H1 (cell line): ENCODE results near the gene ZNF425. TPM values are rescaled to one million over a fixed set of nuclear protein-coding genes. Genes with fewer than 3 reads are reported as not detected.

Experiments used
- BCL11A ChIP-seq, 2 experiments: IDR thresholded peaks; one replicate each; pipeline ENCODE4 v1.6.1; 2011; ENCODE audit warnings: low read depth in 2 of 2, low read length in 2 of 2, mild to moderate bottlenecking in 2 of 2
- BRCA1 ChIP-seq: IDR thresholded peaks from 2 replicates; pipeline ENCODE4 v1.6.1; 2012; ENCODE audit warnings: low read depth, low read length, improper control_type of control experiment
- CHD7 ChIP-seq: fragments of 300-600 bp; sonication (generic); IDR thresholded peaks from 2 replicates; pipeline ENCODE4 v1.7.1; 2012; ENCODE audit warnings: low read length, moderate library complexity, mild to moderate bottlenecking, inconsistent platforms; ENCODE audit not compliant: insufficient replicate concordance
- CTBP2 ChIP-seq: IDR thresholded peaks from 2 replicates; pipeline ENCODE4 v1.7.0; 2011; ENCODE audit warnings: borderline replicate concordance, mild to moderate bottlenecking, moderate library complexity, mixed read lengths, low read length; ENCODE audit not compliant: insufficient read depth, insufficient read length
- GTF2F1 ChIP-seq: IDR thresholded peaks from 2 replicates; pipeline ENCODE4 v1.6.1; 2012; ENCODE audit warnings: low read depth, low read length, improper control_type of control experiment, borderline replicate concordance
- RFX5 ChIP-seq: IDR thresholded peaks from 2 replicates; pipeline ENCODE4 v1.6.1; 2011; ENCODE audit warnings: low read depth, low read length, improper control_type of control experiment, borderline replicate concordance
- SP4 ChIP-seq: IDR thresholded peaks from 2 replicates; pipeline ENCODE4 v1.6.1; 2012; ENCODE audit warnings: low read length, inconsistent platforms
- SRF ChIP-seq: IDR thresholded peaks from 2 replicates; pipeline ENCODE4 v1.6.1; 2011; ENCODE audit warnings: mild to moderate bottlenecking, low read depth, low read length, moderate library complexity
- polyA plus RNA-seq, 7 experiments: library from polyadenylated mRNA; depleted of rRNA in 3 of 7; stranded (reverse) in 5 of 7; unstranded in 2 of 7; fragments of >200 nt in 5 of 7; fragments of 200-250 nt in 2 of 7; gene quantifications; 1 replicate in 5 of 7; 2 replicates in 1 of 7; 4 replicates in 1 of 7; pipeline versions ENCODE4 v1.2.1 to v1.2.3, GENCODE V29; 2011 to 2013; ENCODE audit warnings: missing spikeins in 2 of 7, mixed read lengths in 2 of 7
- total RNA-seq: library from RNA; stranded (reverse); fragmentation: NEBNext Ultra II Directional; extraction: Animal tissue kit (Norgen Biotek cat#: 25700); gene quantifications from 2 replicates; pipeline ENCODE4 v1.2.1, GENCODE V29; 2021

The ZNF425 gene
- total and polyA plus RNA-seq, 2 of the 8 experiments (the other 6 are each of a cell fraction or from before 2014, with no cell fraction given) = 3.4 to 6.1 TPM

- TF ChIP-seq CHD7 = no peak
- no peak for TF ChIP-seq CTBP2
- TF ChIP-seq BRCA1 = no peak
- no peak for TF ChIP-seq GTF2F1
- TF ChIP-seq SP4 = no peak
- TF ChIP-seq RFX5 = no peak
- TF ChIP-seq SRF = no peak
- no peak for TF ChIP-seq BCL11A (IDR thresholded peaks at IDR 0.05; ENCODE audit: low read depth in 2 of 2, low read length in 2 of 2)
These were observed 72.2 kb downstream of the ZNF425 start (continued) for GRCh38 chr7:149053885-149054284.
